BJ (cell line): ENCODE measurements around the gene NDUFS1. TPM values are rescaled to one million over a fixed set of nuclear protein-coding genes. Genes with fewer than 3 reads are reported as not detected.
"Not testable (repeated sequence)": the region's sequence is repeated elsewhere in the genome, so short reads cannot be mapped to it uniquely, and the experiment has no call there.

Source experiments
- CTCF ChIA-PET: fragments of 350-600 bp; formaldehyde crosslinking; extraction: SDS; loops from one replicate; lab custom pipeline; 2021; ENCODE audit warnings: antibody characterized with exemption, inconsistent platforms; lab: Yijun Ruan, JAX
- POLR2A ChIA-PET: fragments of 300-600 bp; sonication (Branson Sonifier 250); formaldehyde crosslinking; extraction: SDS; loops from one replicate; lab custom pipeline; 2021; ENCODE audit warnings: antibody characterized with exemption; lab: Charles Lee
- DNase-seq: peaks from one replicate; pipeline ENCODE4 v3.0.0-alpha.2; 2011; ENCODE audit warnings: low read depth
- H3K27me3 ChIP-seq: 2 replicates; pipeline ENCODE4 v1.6.0; 2011; ENCODE audit warnings: low read length; ENCODE audit not compliant: control insufficient read depth, insufficient read depth
- H3K36me3 ChIP-seq: 2 replicates; pipeline ENCODE4 v1.5.1; 2011; ENCODE audit warnings: low read length; ENCODE audit not compliant: control insufficient read depth, insufficient read depth
- H3K4me3 ChIP-seq: 2 replicates; pipeline ENCODE4 v1.5.1; 2011; ENCODE audit warnings: low read depth, mild to moderate bottlenecking, control low read depth, low read length
- polyA plus RNA-seq: library from polyadenylated mRNA; depleted of rRNA; stranded (reverse); fragments of >200 nt; gene quantifications from 2 replicates; pipeline ENCODE4 v1.2.3, GENCODE V29; 2011
- TF ChIP-seq, protein P1 (sequence below): IDR thresholded peaks from 2 replicates; pipeline ENCODE4 v1.5.1; 2011; ENCODE audit warnings: low read depth, mild to moderate bottlenecking, control low read depth, inconsistent platforms, low read length, moderate library complexity; ENCODE audit not compliant: insufficient read depth

NDUFS1 gene
- polyA plus RNA-seq, 1 experiment = 79.9 TPM

DNA sequence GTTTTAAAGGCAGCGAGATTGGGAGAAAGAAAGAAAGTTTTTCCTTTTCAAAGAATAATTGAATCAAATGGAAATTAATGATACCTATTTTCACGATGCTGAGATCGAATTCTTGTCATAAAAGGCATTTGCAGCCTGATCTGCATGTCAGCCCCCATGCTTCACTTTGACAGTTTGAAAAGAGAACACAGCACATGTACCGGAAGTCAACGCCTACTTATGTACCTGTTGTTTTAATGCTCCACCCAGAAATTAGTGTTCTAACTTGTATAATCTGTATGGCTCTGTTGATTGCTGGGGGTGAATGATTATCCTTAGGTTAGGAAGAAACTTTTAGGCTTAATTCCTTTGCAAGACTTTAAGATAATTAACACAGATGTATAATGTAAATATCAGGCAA, 31.4 kb upstream of the NDUFS1 start:
- Histone ChIP-seq H3K4me3 (no peak overlapping the region), H3K36me3 (no peaks in the 10 kb centered on the region), H3K27me3 (no peaks in the 10 kb centered on the region)
- POLR2A ChIA-PET = no interaction called here
- DNase-seq = no peak
- CTCF ChIA-PET = no interaction called here
- TF ChIP-seq, protein P1, sequence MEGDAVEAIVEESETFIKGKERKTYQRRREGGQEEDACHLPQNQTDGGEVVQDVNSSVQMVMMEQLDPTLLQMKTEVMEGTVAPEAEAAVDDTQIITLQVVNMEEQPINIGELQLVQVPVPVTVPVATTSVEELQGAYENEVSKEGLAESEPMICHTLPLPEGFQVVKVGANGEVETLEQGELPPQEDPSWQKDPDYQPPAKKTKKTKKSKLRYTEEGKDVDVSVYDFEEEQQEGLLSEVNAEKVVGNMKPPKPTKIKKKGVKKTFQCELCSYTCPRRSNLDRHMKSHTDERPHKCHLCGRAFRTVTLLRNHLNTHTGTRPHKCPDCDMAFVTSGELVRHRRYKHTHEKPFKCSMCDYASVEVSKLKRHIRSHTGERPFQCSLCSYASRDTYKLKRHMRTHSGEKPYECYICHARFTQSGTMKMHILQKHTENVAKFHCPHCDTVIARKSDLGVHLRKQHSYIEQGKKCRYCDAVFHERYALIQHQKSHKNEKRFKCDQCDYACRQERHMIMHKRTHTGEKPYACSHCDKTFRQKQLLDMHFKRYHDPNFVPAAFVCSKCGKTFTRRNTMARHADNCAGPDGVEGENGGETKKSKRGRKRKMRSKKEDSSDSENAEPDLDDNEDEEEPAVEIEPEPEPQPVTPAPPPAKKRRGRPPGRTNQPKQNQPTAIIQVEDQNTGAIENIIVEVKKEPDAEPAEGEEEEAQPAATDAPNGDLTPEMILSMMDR = no peak

DNA sequence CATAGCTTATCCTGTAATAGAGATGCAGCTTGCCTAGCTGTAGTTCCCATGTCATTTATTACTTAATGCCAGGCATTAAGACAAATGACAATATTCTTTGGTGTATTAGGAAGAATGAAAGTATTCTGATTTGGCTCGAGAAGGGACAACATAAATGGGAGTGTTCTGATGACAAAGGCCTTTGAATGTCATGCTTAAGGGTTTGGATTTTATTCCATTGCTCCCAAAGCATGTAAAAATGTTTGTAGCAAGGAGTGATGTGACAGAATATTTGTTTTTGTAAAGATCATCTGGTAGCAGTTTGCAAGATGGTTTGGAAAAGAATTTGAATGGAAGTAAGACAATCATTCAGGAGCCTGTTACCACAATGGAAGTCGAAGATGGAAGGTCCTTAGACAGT, 30.9 kb upstream of the NDUFS1 start:
- H3K36me3 ChIP-seq = no peaks in the 10 kb centered on the region
- H3K4me3 ChIP-seq = no peak overlapping the region
- no peak for DNase-seq
- POLR2A ChIA-PET = no interaction called here
- CTCF ChIA-PET = interaction anchor here (1.4 kb wide), 1 partner anchor 26 kb away, joined by 3 read pairs; no protein-coding TSS in a partner anchor
- TF ChIP-seq, protein P1 = no peak
- H3K27me3 ChIP-seq = no peaks in the 10 kb centered on the region

DNA sequence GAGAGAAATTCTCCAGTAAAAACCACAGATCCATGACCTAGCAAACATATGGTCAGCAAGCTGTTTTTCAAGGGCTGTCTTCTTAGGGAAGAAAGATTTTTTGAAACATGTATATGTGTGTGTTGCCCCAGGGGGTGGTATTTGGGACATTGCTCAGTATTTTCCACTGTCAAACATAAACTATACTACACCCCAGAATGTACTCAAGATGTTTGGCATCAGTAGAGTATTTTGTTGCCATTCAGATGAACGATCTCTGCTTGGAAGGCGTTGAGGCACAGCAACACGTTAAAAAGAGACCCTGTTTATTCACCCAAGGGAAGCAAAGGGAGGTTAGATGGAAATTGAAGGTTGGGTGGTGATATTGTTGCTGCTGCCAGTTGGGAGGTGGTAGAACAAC, 30.4 kb upstream of the NDUFS1 start:
- Histone ChIP-seq H3K36me3 (no peaks in the 10 kb centered on the region), H3K4me3 (no peak overlapping the region), H3K27me3 (no peaks in the 10 kb centered on the region)
- ChIA-PET CTCF (interaction anchor here (1.4 kb wide), 1 partner anchor 25 kb away, joined by 3 read pairs; no protein-coding TSS in a partner anchor), POLR2A (no interaction called here)
- TF ChIP-seq, protein P1 = no peak
- DNase-seq = no peak

DNA sequence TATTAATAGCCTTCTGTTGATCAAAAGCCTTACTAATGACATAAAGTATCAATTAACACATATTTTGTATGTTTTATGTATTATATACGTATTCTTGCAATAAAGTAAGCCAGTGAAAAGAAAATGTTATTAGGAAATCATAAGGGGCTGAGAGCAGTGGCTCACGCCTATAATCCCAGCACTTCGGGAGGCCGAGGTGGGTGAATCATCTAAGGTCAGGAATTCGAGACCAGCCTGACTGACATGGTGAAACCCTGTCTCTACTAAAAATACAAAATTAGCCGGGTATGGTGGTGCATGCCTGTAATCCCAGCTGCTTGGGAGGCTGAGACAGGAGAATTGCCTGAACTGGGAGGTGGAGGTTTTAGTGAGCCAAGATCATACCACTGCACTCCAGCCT, 22.3 kb upstream of the NDUFS1 start:
- CTCF ChIA-PET, DNase-seq, POLR2A ChIA-PET, H3K36me3 ChIP-seq, H3K27me3 ChIP-seq, H3K4me3 ChIP-seq: not testable (repeated sequence)

DNA sequence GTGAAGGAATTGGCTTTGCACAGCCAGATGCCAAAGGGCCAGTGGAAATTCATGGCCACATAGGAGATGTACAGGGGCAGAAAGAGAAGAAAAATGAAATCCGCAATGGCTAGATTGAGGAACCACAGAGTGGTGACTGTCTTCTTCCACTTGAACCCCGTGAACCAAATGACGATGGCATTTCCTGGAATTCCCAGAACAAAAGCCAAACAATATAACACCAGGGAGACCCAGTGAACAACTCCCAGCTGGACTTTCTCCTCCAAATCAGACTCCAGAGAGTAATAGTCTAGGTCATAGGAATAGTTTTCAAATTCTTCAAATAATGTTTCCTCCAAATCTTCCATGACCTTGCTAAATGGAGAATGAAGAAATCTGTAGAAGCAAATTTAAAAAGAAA, 17.7 kb upstream of the NDUFS1 start:
- ChIA-PET CTCF (interaction anchor here (1.1 kb wide), 1 partner anchor 12 kb away, joined by 3 read pairs; no protein-coding TSS in a partner anchor), POLR2A (no interaction called here)
- Histone ChIP-seq H3K27me3 (no peaks in the 10 kb centered on the region), H3K4me3 (no peak overlapping the region), H3K36me3 (no peaks in the 10 kb centered on the region)
- TF ChIP-seq, protein P1 = no peak
- no peak for DNase-seq

DNA sequence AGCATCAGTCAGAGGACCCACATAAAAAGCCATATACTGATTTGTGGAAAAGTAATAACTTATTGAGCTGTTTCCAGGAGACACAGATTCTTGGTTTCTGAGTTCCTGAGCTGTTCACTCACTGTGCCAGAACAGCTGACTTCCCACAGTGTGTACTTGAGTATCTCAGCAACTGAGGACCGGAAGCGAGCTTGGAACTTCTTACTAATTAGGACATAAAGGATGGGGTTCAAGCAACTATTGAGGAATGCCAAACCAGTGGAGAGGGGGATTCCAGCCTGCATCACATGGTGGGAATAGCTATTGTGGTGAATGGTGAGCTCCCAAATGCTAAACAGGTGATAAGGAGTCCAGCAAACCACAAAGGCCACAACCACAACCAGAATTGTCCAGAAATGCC, 16.9 kb upstream of the NDUFS1 start:
- TF ChIP-seq, protein P1 = no peak
- no peaks in the 10 kb centered on the region for H3K27me3 ChIP-seq
- H3K4me3 ChIP-seq = no peak overlapping the region
- ChIA-PET CTCF (interaction anchor here (1.1 kb wide), 1 partner anchor 11 kb away, joined by 3 read pairs; no protein-coding TSS in a partner anchor), POLR2A (no interaction called here)
- DNase-seq = no peak
- H3K36me3 ChIP-seq = no peaks in the 10 kb centered on the region
